GM13977 (cell line): ENCODE data around the gene IL19.

ENCODE experiments used
- DNase-seq: peaks from one replicate; pipeline ENCODE4 v3.0.0; 2012; ENCODE audit warnings: low spot score
- CTCF ChIP-seq: IDR thresholded peaks from 2 replicates; pipeline ENCODE4 v1.5.1; 2012; ENCODE audit warnings: mild to moderate bottlenecking, control low read depth; ENCODE audit not compliant: insufficient read depth; ENCODE audit errors: extremely low read depth, missing control alignments
- in situ Hi-C: fragments of 300-500 bp; cut with MboI; formaldehyde crosslinking; loops from one replicate; pipeline ENCODE4 v1.12.0; 2022; ENCODE audit warnings: low sequenced_read_pairs, low pct_unique_long_range_greater_than_20kb, mixed read lengths, inconsistent platforms; ENCODE audit not compliant: unreplicated experiment

The IL19 gene

GRCh38 chr1:206856674-206857464 is 86.3 kb downstream of the IL19 start:
- TF ChIP-seq CTCF = peak; percentile 35
- no peak for DNase-seq
- in situ Hi-C loops = no loop called here

DNA sequence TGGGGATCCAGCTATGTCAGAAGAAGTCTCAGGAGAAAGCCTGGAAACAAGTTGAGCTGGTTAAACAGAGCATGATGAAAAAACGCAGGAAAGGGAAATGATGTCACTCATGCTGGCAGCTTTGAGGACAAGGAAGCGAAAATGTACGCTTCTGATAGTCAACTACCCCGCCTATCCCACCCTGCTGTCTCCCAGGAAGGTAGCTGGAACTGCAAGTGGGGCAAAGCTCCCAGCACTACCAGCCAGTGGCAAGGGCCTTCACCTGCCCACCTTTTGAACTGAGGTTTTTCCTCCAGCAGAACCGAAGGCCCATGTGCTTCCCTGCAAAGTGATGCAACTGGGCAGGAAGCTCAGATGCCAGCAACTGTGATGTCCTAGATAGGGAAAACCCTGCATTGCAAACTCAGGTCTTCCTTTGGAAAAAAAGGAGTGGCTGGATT is 88.5 kb downstream of the IL19 start:
- DNase-seq = no peak
- in situ Hi-C loops = no loop called here
- TF ChIP-seq CTCF = no peak

- TF ChIP-seq CTCF = no peak
- in situ Hi-C loops = no loop called here
- DNase-seq = no peak
These were observed 89.6 kb downstream of the IL19 start for GRCh38 chr1:206860165-206860564.

DNA sequence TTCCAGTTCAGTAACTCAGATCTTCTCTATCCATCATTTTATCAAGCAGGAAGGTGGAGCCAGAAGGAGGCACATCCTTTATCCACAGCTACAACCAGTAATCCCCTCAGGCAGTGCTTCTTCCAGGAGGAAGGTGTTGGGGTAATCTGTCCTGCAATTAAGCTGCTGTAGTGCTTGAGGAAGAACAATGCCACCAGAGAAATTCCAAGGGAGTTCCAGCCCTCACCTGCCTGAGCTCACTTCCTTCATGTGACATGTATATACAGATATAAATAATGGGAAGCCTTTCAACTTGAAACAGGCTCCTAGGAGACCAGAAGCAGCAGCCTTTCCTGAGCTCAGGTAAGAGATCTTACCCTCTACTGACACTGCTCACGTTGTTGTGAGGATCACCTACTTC is 92.7 kb downstream of the IL19 start:
- in situ Hi-C loops = no loop called here
- DNase-seq = no peak
- TF ChIP-seq CTCF = no peak

GRCh38 chr1:206864939-206865671 is 94.5 kb downstream of the IL19 start, which contains the start of gene IL20:
Gene IL20, plus strand, starts transcription at chr1:206865623. Its CDS starts 230 bp downstream, at chr1:206865853.
- peak; percentile 86 for TF ChIP-seq CTCF
- in situ Hi-C loops = no loop called here
- DNase-seq = peak; percentile 52

DNA sequence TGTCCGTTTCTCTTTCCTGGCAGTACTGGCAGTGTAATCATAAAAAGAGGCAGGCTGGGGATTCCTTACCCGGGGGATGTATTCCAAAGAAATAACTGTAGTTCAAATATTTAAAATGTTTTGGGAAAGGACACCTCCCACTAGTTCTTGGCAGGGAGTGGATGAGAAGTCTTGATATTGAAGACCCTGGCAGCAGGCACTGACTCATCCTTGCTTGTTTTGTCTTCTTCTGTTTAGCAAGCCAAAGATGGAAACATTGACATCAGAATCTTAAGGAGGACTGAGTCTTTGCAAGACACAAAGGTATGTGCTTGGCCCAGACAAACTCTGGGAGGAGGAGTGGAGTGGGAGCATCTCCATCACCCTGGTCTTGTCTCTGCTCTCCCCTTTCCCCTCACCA is 95.5 kb downstream of the IL19 start:
- no peak for DNase-seq
- in situ Hi-C loops = no loop called here
- no peak for TF ChIP-seq CTCF
